ENCODE results near the gene APOB.

GRCh38 chr2:21024722-21025389 is 19.0 kb downstream of the APOB start:
- TF ChIP-seq CTCF (IDR thresholded peaks at IDR 0.05) (no peak), EP300 (IDR thresholded peaks at IDR 0.05) (no peak), POLR2AphosphoS5 (IDR thresholded peaks at IDR 0.05) (no peak)
